CMK (cell line): Measurements from ENCODE around the gene CSMD2.

Experiments used
- DNase-seq: peaks from one replicate; pipeline ENCODE4 v3.0.0-alpha.2; 2010; ENCODE audit warnings: low read depth

The CSMD2 gene

GRCh38 chr1:33743221-33743998, 421.6 kb downstream of the CSMD2 start:
- no peak for DNase-seq

GRCh38 chr1:33742663-33743062, 422.4 kb downstream of the CSMD2 start:
- DNase-seq, result no peak

- DNase-seq, result no peak
Measured at GRCh38 chr1:33741749-33742148, 423.3 kb downstream of the CSMD2 start.

- no peak for DNase-seq
Measured at GRCh38 chr1:33740040-33740744, 424.8 kb downstream of the CSMD2 start.

GRCh38 chr1:33738976-33739375, 426.1 kb downstream of the CSMD2 start:
- DNase-seq, result no peak

GRCh38 chr1:33738536-33738935, 426.5 kb downstream of the CSMD2 start:
- DNase-seq, result no peak

- no peak for DNase-seq
Measured at GRCh38 chr1:33736496-33736895, 428.5 kb downstream of the CSMD2 start.

- DNase-seq, result no peak
Measured at GRCh38 chr1:33735624-33736023, 429.4 kb downstream of the CSMD2 start.

- DNase-seq, result no peak
Measured at GRCh38 chr1:33727310-33727709, 437.7 kb downstream of the CSMD2 start.

GRCh38 chr1:33726274-33726804, 438.7 kb downstream of the CSMD2 start:
- DNase-seq, result no peak

- DNase-seq, result no peak
Measured at GRCh38 chr1:33725556-33726160, 439.4 kb downstream of the CSMD2 start.

- DNase-seq, result no peak
Measured at GRCh38 chr1:33725037-33725436, 440.0 kb downstream of the CSMD2 start.

GRCh38 chr1:33724348-33724747, 440.7 kb downstream of the CSMD2 start:
- no peak for DNase-seq

- no peak for DNase-seq
Measured at GRCh38 chr1:33723251-33723650, 441.8 kb downstream of the CSMD2 start.

GRCh38 chr1:33721301-33721815, 443.7 kb downstream of the CSMD2 start:
- DNase-seq, result no peak

GRCh38 chr1:33719771-33720670, 445.0 kb downstream of the CSMD2 start:
- DNase-seq, result peak; percentile 41

- no peak for DNase-seq
Measured at GRCh38 chr1:33719326-33719725, 445.7 kb downstream of the CSMD2 start.

- DNase-seq, result no peak
Measured at GRCh38 chr1:33718186-33718585, 446.8 kb downstream of the CSMD2 start.

GRCh38 chr1:33716976-33717688, 447.9 kb downstream of the CSMD2 start:
- no peak for DNase-seq

GRCh38 chr1:33715195-33715811, 449.7 kb downstream of the CSMD2 start:
- DNase-seq, result no peak
